ENCODE data around the gene ZGPAT. TPM values are rescaled to one million over a fixed set of nuclear protein-coding genes. Genes with fewer than 3 reads are reported as not detected.

Gene ZGPAT
- total RNA-seq, 1 experiment from 2014 or later = 27.6 TPM

GRCh38 chr20:63771046-63771707 lies 63.3 kb downstream of the ZGPAT start:
- Histone ChIP-seq H3K4me1 (ENCODE audit: insufficient read depth, low read length) (no peaks in the 10 kb centered on the region), H2AK5ac (ENCODE audit: insufficient read length, low read length) (no peak overlapping the region), H4K5ac (ENCODE audit: insufficient read length, low read depth, low read length) (no peak overlapping the region), H3T11ph (ENCODE audit: low read length) (no peak overlapping the region), H4K8ac (replicated peaks; ENCODE audit: insufficient read length, low read depth, low read length) (no peak overlapping the region), H2BK12ac (ENCODE audit: insufficient read length, low read depth, low read length) (no peak overlapping the region), H3K18ac (ENCODE audit: insufficient read length, low read depth, low read length) (no peak overlapping the region), H3K79me2 (ENCODE audit: insufficient read depth, low read length) (no peaks in the 10 kb centered on the region), H3K9me3 (ENCODE audit: control insufficient read depth, low read depth, low read length) (no peaks in the 10 kb centered on the region), H2BK15ac (ENCODE audit: low read depth, low read length) (no peak overlapping the region), H3K56ac (ENCODE audit: insufficient read length, low read depth, low read length) (no peak overlapping the region), H2BK5ac (ENCODE audit: insufficient read length, low read length) (no peak overlapping the region), H3K27ac (ENCODE audit: insufficient read length, low read depth, low read length) (no peak overlapping the region), H3K23me2 (ENCODE audit: insufficient read length, low read depth, low read length, poor library complexity, severe bottlenecking) (peaks cover 7% of the 10 kb centered on the region), H3K23ac (ENCODE audit: insufficient read length, low read depth, low read length) (no peak overlapping the region), H3K9ac (ENCODE audit: extremely low read depth, insufficient read length, low read length) (no peak overlapping the region), H4K20me1 (ENCODE audit: control insufficient read depth, insufficient read depth, insufficient read length) (no peaks in the 10 kb centered on the region), H4K91ac (ENCODE audit: insufficient read length, low read depth, low read length) (no peak overlapping the region), H3K4me2 (ENCODE audit: insufficient read depth, insufficient read length, low read length) (no peak overlapping the region), H3K4ac (ENCODE audit: low read depth, low read length) (no peak overlapping the region), H2AFZ (ENCODE audit: low read length) (no peak overlapping the region), H2BK20ac (ENCODE audit: low read depth, low read length, poor library complexity, severe bottlenecking) (no peak overlapping the region), H3K79me1 (ENCODE audit: insufficient read depth, low read depth, low read length, poor library complexity, severe bottlenecking) (no peaks in the 10 kb centered on the region), H2BK120ac (ENCODE audit: low read depth, low read length, poor library complexity, severe bottlenecking) (no peak overlapping the region), H3K27me3 (ENCODE audit: insufficient read depth, low read length) (no peaks in the 10 kb centered on the region), H3K14ac (ENCODE audit: insufficient read depth, low read length) (no peak overlapping the region)
- Mint-ChIP-seq H3K9me3 (no peaks in the 10 kb centered on the region; a peak in 1 of 5 replicates), H3K27me3 (ENCODE audit: low read depth) (no peaks in the 10 kb centered on the region), H3K4me3 (no peak overlapping the region), H3K27ac (no peak overlapping the region), H3K4me1 (peaks cover 13% of the 10 kb centered on the region in 2 experiments), H3K36me3 (ENCODE audit: insufficient read depth in 1 of 3, low read depth in 3 of 3) (peaks cover 1 to 31% (median 21%) of the 10 kb centered on the region in 3 experiments; a peak in 5 of 7 replicates)
- no CpG with 5 or more reads among the region's 52 CpGs for WGBS (ENCODE audit: extremely low coverage, insufficient read length, low lambda C conversion rate)
- no peak for TF ChIP-seq CTCF (conservative IDR thresholded peaks at IDR 0.05)
- DNase-seq = peak; percentile 23

Measured in H9 (cell line).